Lower lobe of right lung (tissue), 2 donors: ENCODE results near the gene ME3. TPM values are rescaled to one million over a fixed set of nuclear protein-coding genes. Genes with fewer than 3 reads are reported as not detected.

ENCODE experiments used
- ATAC-seq, 2 donors: fragments of 200-7000 bp; cut with Tn5 transposase; one replicate each; pipeline ENCODE4 v1.9.1; 2020 to 2022; ENCODE audit warnings: mild to moderate bottlenecking in 2 of 2, moderate library complexity in 2 of 2
- DNase-seq: peaks from one replicate; pipeline ENCODE4 v3.0.0-alpha.2; 2020
- H3K27ac ChIP-seq: fragments of 200-600 bp; one replicate; pipeline ENCODE4 v1.8.0; 2022
- H3K27me3 ChIP-seq: fragments of 200-600 bp; one replicate; pipeline ENCODE4 v1.8.0; 2022; ENCODE audit warnings: low read depth
- H3K36me3 ChIP-seq: fragments of 200-600 bp; one replicate; pipeline ENCODE4 v1.8.0; 2022; ENCODE audit warnings: mild to moderate bottlenecking
- H3K4me1 ChIP-seq: fragments of 200-600 bp; one replicate; pipeline ENCODE4 v1.8.0; 2022
- H3K4me3 ChIP-seq: fragments of 200-600 bp; one replicate; pipeline ENCODE4 v1.8.0; 2022; ENCODE audit warnings: mild to moderate bottlenecking
- H3K9me3 ChIP-seq: fragments of 200-600 bp; one replicate; pipeline ENCODE4 v1.8.0; 2022
- intact Hi-C: fragments of 100-400 bp; cut with DNase I; formaldehyde crosslinking; loops from one replicate; pipeline ENCODE4 v1.11.0; 2022
- total RNA-seq: library from RNA; stranded (reverse); fragmentation: NEBNext Ultra II Directional; extraction: Animal tissue kit (Norgen Biotek cat#: 25700); gene quantifications from one replicate; pipeline ENCODE4 v1.2.1, GENCODE V29; 2021
- TF ChIP-seq, protein P1 (sequence below): fragments of 200-600 bp; IDR thresholded peaks from one replicate; pipeline ENCODE4 v1.8.0; 2022; ENCODE audit warnings: antibody characterized with exemption, mild to moderate bottlenecking
- donor health status: DM: no; HTN: yes; CAD: no; lungs with severe emphysema.

The ME3 gene
- total RNA-seq, 1 donor from 2014 or later = 18.6 TPM

DNA sequence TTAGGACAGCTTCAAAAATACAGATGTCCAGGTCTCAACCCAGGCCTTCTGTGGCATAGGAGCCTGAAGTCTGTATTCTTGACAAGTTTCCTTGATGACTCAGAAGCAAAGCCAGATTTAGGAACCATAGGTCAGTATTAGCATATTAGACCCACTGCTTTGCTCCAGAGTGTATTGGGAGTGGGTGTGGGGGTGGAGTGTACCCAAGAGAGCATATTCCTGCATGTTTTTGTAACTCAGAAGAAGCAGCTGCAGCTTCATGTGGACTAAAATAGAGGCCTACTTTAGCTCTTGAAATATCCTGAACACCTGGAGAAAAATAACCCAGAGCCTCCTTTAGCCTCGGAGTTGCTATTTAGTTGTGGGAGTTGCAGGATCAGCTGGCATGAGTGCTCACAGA is 191.0 kb downstream of the ME3 start:
- intact Hi-C loops = no loop called here
- no peaks in the 10 kb centered on the region for H3K9me3 ChIP-seq
- no peak for ATAC-seq
- H3K27me3 ChIP-seq = no peaks in the 10 kb centered on the region
- no peak overlapping the region for H3K27ac ChIP-seq
- no peak for DNase-seq
- peaks cover 29% of the 10 kb centered on the region for H3K4me1 ChIP-seq
- no peak overlapping the region for H3K4me3 ChIP-seq
- TF ChIP-seq, protein P1, sequence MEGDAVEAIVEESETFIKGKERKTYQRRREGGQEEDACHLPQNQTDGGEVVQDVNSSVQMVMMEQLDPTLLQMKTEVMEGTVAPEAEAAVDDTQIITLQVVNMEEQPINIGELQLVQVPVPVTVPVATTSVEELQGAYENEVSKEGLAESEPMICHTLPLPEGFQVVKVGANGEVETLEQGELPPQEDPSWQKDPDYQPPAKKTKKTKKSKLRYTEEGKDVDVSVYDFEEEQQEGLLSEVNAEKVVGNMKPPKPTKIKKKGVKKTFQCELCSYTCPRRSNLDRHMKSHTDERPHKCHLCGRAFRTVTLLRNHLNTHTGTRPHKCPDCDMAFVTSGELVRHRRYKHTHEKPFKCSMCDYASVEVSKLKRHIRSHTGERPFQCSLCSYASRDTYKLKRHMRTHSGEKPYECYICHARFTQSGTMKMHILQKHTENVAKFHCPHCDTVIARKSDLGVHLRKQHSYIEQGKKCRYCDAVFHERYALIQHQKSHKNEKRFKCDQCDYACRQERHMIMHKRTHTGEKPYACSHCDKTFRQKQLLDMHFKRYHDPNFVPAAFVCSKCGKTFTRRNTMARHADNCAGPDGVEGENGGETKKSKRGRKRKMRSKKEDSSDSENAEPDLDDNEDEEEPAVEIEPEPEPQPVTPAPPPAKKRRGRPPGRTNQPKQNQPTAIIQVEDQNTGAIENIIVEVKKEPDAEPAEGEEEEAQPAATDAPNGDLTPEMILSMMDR = no peak
- no peaks in the 10 kb centered on the region for H3K36me3 ChIP-seq

DNA sequence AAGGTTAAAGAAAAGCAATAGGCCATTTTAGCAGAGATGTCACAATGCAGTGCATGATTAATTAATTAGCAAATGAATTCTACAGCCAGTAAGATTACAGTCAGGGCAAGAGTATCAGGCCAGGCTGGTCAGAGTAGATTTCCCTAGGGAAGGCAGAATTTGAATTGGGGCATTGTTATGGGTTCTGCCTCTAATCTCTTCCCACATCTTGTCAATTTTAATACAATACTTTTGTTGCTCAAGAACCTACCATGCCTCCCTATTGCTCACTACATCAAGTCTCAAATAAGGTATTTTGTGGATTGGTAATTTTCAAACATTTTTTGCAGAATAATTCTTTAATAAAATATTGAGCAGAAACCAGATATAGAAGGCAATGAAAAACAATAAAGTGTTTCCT is 194.1 kb downstream of the ME3 start:
- ATAC-seq (no peak), DNase-seq (no peak)
- Histone ChIP-seq H3K27me3 (no peaks in the 10 kb centered on the region), H3K36me3 (no peaks in the 10 kb centered on the region), H3K9me3 (no peaks in the 10 kb centered on the region), H3K4me1 (peaks cover 15% of the 10 kb centered on the region), H3K4me3 (no peak overlapping the region), H3K27ac (no peak overlapping the region)
- TF ChIP-seq, protein P1 = no peak
- intact Hi-C loops = no loop called here

DNA sequence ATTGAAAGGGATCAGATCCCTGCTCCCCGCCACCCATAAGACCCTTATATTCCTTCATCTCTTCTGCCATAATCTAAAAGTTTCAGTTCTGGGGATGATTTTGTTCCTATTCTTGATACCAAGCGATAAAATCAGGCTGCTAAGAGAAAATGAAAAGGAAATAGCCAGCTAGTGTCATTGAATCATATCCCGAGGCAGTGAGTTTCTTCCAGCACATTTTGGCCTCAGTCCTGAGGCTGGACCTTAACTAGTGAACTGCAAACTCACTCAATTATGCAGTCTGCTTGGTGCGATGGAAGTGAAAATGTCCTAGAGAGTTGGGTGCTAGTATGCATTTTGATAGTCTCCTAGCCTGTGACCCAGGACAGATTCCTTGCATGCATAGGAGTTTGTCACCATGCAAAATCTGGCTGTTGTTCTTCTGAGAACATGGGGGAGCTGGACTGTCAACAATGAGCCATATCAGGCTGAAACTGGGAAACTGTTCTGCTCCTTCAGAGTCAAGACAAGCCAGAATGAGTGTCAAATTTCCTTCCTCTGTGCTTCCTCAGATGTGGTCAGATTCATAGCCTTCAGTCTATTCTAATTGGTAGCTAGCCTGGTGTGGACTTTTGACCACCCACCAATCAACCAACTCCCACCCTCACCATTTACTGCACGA is 194.8 kb downstream of the ME3 start:
- no peak overlapping the region for H3K4me3 ChIP-seq
- H3K4me1 ChIP-seq = peaks cover 12% of the 10 kb centered on the region
- no peaks in the 10 kb centered on the region for H3K9me3 ChIP-seq
- no peaks in the 10 kb centered on the region for H3K27me3 ChIP-seq
- intact Hi-C loops = no loop called here
- H3K27ac ChIP-seq = no peak overlapping the region
- ATAC-seq (no peak), DNase-seq (no peak)
- no peaks in the 10 kb centered on the region for H3K36me3 ChIP-seq
- TF ChIP-seq, protein P1 = no peak

DNA sequence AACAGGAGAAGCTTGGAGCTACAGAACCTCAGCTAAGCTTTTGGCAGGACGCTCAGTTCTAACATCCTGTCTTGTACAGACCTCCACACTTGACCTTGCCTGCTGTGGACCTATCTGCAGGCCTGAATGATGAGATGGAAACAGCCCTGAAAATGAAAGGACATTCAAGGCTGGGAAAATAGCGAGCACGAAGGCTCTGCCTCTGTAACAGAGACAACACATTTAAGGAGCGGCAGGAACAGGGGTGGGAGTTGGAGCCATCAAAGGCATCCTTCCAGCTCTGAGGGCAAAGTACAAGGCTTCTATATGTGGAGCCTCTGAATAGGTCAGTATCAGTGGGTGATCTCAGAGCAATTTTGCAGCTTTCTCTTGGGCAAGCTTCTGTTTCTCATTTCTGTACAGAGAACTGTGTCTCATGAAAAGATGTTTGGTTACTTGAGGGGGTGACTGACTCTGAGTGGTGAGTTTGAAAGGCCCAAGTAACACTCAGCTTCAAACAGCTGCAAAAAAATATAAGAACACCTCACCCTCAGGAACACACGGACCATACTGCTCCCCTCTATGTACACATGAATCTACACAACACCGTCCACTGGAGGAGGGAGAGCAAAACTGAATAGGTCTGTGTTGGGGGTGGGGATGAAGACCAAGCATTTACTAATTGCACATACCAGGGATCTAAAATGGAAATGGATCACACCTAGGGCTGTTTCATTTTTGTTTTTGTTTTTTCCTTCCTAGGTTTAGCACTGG is 196.1 kb downstream of the ME3 start:
- ATAC-seq (no peak), DNase-seq (no peak)
- Histone ChIP-seq H3K27ac (peak overlapping the region; percentile 46), H3K9me3 (no peaks in the 10 kb centered on the region), H3K4me3 (no peak overlapping the region), H3K4me1 (peaks cover 12% of the 10 kb centered on the region), H3K27me3 (no peaks in the 10 kb centered on the region), H3K36me3 (no peaks in the 10 kb centered on the region)
- intact Hi-C loops = no loop called here
- TF ChIP-seq, protein P1 = no peak

DNA sequence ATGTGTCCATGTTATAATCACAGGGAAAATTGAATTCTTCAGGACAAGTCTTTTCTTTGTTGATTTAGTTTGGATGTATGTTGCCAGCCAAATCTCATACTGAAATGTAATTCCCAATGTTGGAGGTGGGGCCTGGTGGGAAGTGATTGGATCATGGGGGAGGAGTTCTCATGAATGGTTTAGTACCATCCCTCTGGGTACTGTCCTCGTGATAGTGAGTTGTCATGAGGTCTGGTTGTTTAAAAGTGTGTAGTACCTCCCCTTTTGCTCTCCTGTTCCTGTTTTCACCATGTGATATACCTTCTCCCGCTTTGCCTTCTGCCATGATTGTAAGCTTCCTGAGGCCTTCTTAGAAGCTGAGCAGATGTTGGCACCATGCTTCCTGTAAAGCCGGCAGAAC is 197.4 kb downstream of the ME3 start:
- no peak for DNase-seq
- no peaks in the 10 kb centered on the region for H3K9me3 ChIP-seq
- TF ChIP-seq, protein P1 = no peak
- no peak for ATAC-seq
- no peaks in the 10 kb centered on the region for H3K27me3 ChIP-seq
- no peak overlapping the region for H3K4me3 ChIP-seq
- no peak overlapping the region for H3K27ac ChIP-seq
- intact Hi-C loops = no loop called here
- peaks cover 12% of the 10 kb centered on the region for H3K4me1 ChIP-seq
- no peaks in the 10 kb centered on the region for H3K36me3 ChIP-seq
